ENCODE results near the gene SPSB2. TPM values are rescaled to one million over a fixed set of nuclear protein-coding genes. Genes with fewer than 3 reads are reported as not detected.

SPSB2 gene
- total and polyA plus RNA-seq, 2 experiments from 2014 or later = 8.2 to 13.1 TPM

DNA sequence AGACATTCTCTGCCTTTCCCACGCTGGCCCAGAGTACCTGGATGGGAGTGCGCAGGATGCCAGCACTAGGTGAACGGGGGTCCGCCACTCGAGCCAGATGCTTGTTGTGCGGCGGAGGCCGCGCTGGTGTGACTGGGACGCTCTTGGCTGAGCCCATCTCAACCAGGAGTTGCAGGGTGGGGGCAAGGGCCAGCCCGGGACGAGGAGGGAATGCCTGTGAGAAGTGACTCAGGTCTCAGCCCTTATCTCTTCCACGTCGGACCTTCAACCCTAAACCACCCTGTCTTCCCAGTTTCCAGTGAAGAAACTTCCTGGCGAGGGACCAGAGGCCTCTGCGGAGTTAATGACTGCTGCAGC, 22.3 kb downstream of the SPSB2 start:
- Histone ChIP-seq H3K4me1 (ENCODE audit: insufficient read depth) (peaks cover 19% of the 10 kb centered on the region), H3K4me3 (peak overlapping the region; percentile 80), H3K27me3 (ENCODE audit: insufficient read depth) (no peaks in the 10 kb centered on the region), H3K9me2 (ENCODE audit: insufficient read depth) (no peaks in the 10 kb centered on the region), H3K4me2 (peak overlapping the region; percentile 78), H3K27ac (ENCODE audit: low read depth) (0 out of 2 replicates have a peak overlapping the region, but pooled peaks have one; percentile 3), H3K79me2 (replicated peaks; ENCODE audit: insufficient read depth) (peaks cover 41% of the 10 kb centered on the region), H2AFZ (no peak overlapping the region), H3K36me3 (ENCODE audit: insufficient read depth) (peaks cover 23% of the 10 kb centered on the region), H3F3A (replicated peaks; ENCODE audit: low read depth) (peaks cover 14% of the 10 kb centered on the region; the same call in 1 of the 2 replicates), H4K20me1 (replicated peaks; ENCODE audit: insufficient read depth) (peaks cover 4% of the 10 kb centered on the region; the same call in 1 of the 2 replicates)
- Mint-ChIP-seq H3K27me3 (ENCODE audit: insufficient read depth, low read depth, poor library complexity) (peaks cover 31% of the 10 kb centered on the region), H3K4me1 (peaks cover 15% of the 10 kb centered on the region), H3K9me3 (no peaks in the 10 kb centered on the region), H3K4me3 (peak overlapping the region; percentile 95), H3K36me3 (ENCODE audit: low read depth) (peaks cover 49% of the 10 kb centered on the region), H3K27ac (peak overlapping the region; percentile 21)
- DNase-seq (ENCODE audit: low spot score) (peak; percentile 29), ATAC-seq (no peak)
- TF ChIP-seq EZH2phosphoT487 (IDR thresholded peaks at IDR 0.05; ENCODE audit: unreplicated experiment) (no peak), STAT1 (IDR thresholded peaks at IDR 0.05; ENCODE audit: unreplicated experiment) (no peak), POLR2AphosphoS5 (IDR thresholded peaks at IDR 0.05; ENCODE audit: low read depth) (no peak), ZNF114 (CRISPR knock-in tag; IDR thresholded peaks at IDR 0.05) (no peak), NANOG (IDR thresholded peaks at IDR 0.05; ENCODE audit: borderline replicate concordance) (no peak)
- TF ChIP-seq, protein P1, sequence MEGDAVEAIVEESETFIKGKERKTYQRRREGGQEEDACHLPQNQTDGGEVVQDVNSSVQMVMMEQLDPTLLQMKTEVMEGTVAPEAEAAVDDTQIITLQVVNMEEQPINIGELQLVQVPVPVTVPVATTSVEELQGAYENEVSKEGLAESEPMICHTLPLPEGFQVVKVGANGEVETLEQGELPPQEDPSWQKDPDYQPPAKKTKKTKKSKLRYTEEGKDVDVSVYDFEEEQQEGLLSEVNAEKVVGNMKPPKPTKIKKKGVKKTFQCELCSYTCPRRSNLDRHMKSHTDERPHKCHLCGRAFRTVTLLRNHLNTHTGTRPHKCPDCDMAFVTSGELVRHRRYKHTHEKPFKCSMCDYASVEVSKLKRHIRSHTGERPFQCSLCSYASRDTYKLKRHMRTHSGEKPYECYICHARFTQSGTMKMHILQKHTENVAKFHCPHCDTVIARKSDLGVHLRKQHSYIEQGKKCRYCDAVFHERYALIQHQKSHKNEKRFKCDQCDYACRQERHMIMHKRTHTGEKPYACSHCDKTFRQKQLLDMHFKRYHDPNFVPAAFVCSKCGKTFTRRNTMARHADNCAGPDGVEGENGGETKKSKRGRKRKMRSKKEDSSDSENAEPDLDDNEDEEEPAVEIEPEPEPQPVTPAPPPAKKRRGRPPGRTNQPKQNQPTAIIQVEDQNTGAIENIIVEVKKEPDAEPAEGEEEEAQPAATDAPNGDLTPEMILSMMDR (conservative IDR thresholded peaks at IDR 0.05; ENCODE audit: low read depth in 2 of 2) = no peak

GRCh38 chr12:6849976-6850560, 23.0 kb downstream of the SPSB2 start:
- Mint-ChIP-seq H3K27ac (0 out of 2 replicates have a peak overlapping the region, but pooled peaks have one; percentile 21), H3K9me3 (no peaks in the 10 kb centered on the region), H3K27me3 (ENCODE audit: insufficient read depth, low read depth, poor library complexity) (peaks cover 31% of the 10 kb centered on the region), H3K4me3 (peak overlapping the region; percentile 95), H3K36me3 (ENCODE audit: low read depth) (peaks cover 49% of the 10 kb centered on the region), H3K4me1 (peaks cover 15% of the 10 kb centered on the region)
- H3K36me3 ChIP-seq (ENCODE audit: insufficient read depth) = peaks cover 21% of the 10 kb centered on the region
- H3K9me2 ChIP-seq (ENCODE audit: insufficient read depth) = no peaks in the 10 kb centered on the region
- peak overlapping the region; percentile 80 for H3K4me3 ChIP-seq
- H4K20me1 ChIP-seq (replicated peaks; ENCODE audit: insufficient read depth) = peaks cover 4% of the 10 kb centered on the region; the same call in 1 of the 2 replicates
- no peak for ATAC-seq
- H3K27ac ChIP-seq (ENCODE audit: low read depth) = no peak overlapping the region
- peak overlapping the region; percentile 78 for H3K4me2 ChIP-seq
- no peak overlapping the region for H2AFZ ChIP-seq
- peaks cover 36% of the 10 kb centered on the region for H3K79me2 ChIP-seq (replicated peaks; ENCODE audit: insufficient read depth)
- no peak for DNase-seq (ENCODE audit: low spot score)
- no peaks in the 10 kb centered on the region for H3K27me3 ChIP-seq (ENCODE audit: insufficient read depth)
- H3F3A ChIP-seq (replicated peaks; ENCODE audit: low read depth) = peaks cover 14% of the 10 kb centered on the region; the same call in 1 of the 2 replicates
- H3K4me1 ChIP-seq (ENCODE audit: insufficient read depth) = peaks cover 19% of the 10 kb centered on the region
- TF ChIP-seq EZH2phosphoT487 (IDR thresholded peaks at IDR 0.05; ENCODE audit: unreplicated experiment) (no peak), JUNB (IDR thresholded peaks at IDR 0.05; ENCODE audit: unreplicated experiment) (no peak), STAT1 (IDR thresholded peaks at IDR 0.05; ENCODE audit: unreplicated experiment) (no peak), EZH2 (IDR thresholded peaks at IDR 0.05; ENCODE audit: low read depth, unreplicated experiment) (no peak), CREB1 (CRISPR knock-in tag; IDR thresholded peaks at IDR 0.05; ENCODE audit: low read depth) (no peak), ZNF462 (CRISPR knock-in tag; IDR thresholded peaks at IDR 0.05) (no peak)
- TF ChIP-seq, protein P1 (conservative IDR thresholded peaks at IDR 0.05; ENCODE audit: low read depth in 2 of 2) = no peak

All from GM23338 (cell line).